AG09319 (cell line): ENCODE results near the gene LYSMD1.
"Not testable (repeated sequence)": the region's sequence is repeated elsewhere in the genome, so short reads cannot be mapped to it uniquely, and the experiment has no call there.

Experiments used
- DNase-seq: peaks from one replicate; pipeline ENCODE4 v3.0.0-alpha.2; 2010; ENCODE audit warnings: low read depth; ENCODE audit errors: extremely low read depth
- CTCF ChIP-seq: IDR thresholded peaks from 2 replicates; pipeline ENCODE4 v1.5.1; 2011; ENCODE audit warnings: low read depth, mild to moderate bottlenecking, inconsistent platforms, low read length, moderate library complexity

Gene LYSMD1

GRCh38 chr1:151189637-151190445, 24.1 kb upstream of the LYSMD1 start, which contains the start of gene VPS72:
TSS of gene VPS72 (minus strand) at chr1:151190197. CDS start at chr1:151190121, 76 bp downstream.
- DNase-seq = peak; percentile 72
- no peak for TF ChIP-seq CTCF

DNA sequence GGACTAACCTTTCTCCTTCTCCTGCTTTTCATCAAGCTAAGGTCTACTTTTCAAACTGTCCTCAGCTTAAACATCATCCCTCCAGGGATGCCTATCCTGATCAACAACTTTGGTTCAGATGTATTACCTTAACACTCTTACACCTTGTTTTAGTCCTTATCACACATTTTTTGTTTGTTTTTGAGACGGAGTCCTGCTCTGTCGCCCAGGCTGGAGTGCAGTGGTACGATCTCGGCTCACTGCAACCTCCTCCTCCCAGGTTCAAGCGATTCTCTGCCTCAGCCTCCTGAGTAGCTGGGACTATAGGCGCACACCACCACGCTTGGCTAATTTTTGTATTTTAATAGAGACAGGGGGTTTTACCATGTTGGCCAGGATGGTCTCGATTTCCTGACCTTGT, 23.0 kb upstream of the LYSMD1 start:
- not testable (repeated sequence) for DNase-seq

- TF ChIP-seq CTCF = no peak
- DNase-seq = no peak
Observed at GRCh38 chr1:151187205-151187604, 21.5 kb upstream of the LYSMD1 start.

- DNase-seq = no peak
- TF ChIP-seq CTCF = no peak
Observed at GRCh38 chr1:151184211-151184610, 18.5 kb upstream of the LYSMD1 start.

DNA sequence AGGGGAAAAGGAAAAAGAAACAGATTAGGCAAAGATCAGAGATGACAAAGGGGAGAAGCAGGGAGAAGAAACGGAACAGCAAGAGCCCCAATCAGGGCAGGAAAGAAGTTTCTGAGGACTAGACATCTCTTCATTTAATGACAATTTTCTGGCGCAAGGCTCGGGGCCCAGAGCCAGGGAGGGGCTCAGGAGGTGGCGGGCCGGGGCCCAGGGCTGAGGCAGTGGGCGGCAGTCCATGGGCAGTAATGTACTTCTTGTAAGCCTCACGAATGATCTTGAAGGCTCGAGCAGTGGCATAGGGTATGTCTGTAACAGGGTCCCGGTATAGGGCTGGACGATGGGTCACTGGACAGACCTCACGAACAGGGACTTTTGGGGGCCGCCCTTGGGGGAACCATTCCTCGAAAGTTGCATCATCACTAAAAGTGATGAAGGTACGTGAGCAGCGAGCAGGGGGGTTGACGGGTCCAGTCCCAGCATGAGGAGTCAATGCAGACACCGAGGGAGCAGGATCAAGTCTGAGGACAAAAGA, 10.9 kb upstream of the LYSMD1 start:
- no peak for DNase-seq
- TF ChIP-seq CTCF = no peak

DNA sequence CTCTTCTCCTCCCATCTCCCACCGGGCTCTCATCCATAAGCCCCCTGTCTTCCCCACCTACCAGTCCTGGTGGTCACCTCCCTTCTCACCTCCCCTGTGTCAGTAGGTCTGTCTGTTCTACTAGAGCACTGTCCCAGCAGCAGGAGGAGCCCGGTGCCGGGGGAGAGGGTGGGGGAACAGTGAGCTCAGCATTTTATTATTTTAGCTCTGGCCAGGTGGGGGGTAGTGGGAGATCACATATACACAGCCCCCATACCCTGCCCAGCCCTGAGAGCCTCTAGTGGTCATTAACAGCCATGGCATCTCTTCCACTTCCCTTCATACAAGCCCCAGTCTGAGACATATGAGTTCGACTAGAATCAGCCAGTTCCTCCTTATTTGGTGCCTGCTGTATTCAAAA, 10.2 kb upstream of the LYSMD1 start, which contains the start of gene TMOD4:
Gene TMOD4 (minus strand): TSS at position 119 of the 400 bp plus-strand sequence. CDS start 1,106 bp downstream, outside the sequence.
- DNase-seq = no peak
- peak; percentile 54 for TF ChIP-seq CTCF

- no peak for DNase-seq
Observed at GRCh38 chr1:151175041-151175741, 9.5 kb upstream of the LYSMD1 start.

More at GRCh38 chr1:151175041-151175741, 9.5 kb upstream of the LYSMD1 start:
- no peak for TF ChIP-seq CTCF
